GM04503 (cell line): ENCODE data around the gene PIGN.
A peak's percentile ranks its signal among the peaks of the same experiment; 100 is the strongest.

Experiments
- DNase-seq: peaks from one replicate; pipeline ENCODE4 v3.0.0-alpha.2; 2012; ENCODE audit warnings: low read depth

Gene PIGN

GRCh38 chr18:62009521-62009920 is 177.3 kb downstream of the PIGN start:
- no peak for DNase-seq

GRCh38 chr18:62001396-62001795 is 185.5 kb downstream of the PIGN start:
- DNase-seq: no peak

GRCh38 chr18:61998957-61999356 is 187.9 kb downstream of the PIGN start:
- peak; percentile 89 for DNase-seq

GRCh38 chr18:61998335-61998734 is 188.5 kb downstream of the PIGN start:
- no peak for DNase-seq

GRCh38 chr18:61995618-61996017 is 191.2 kb downstream of the PIGN start:
- DNase-seq: no peak

- no peak for DNase-seq
These were observed 193.0 kb downstream of the PIGN start for GRCh38 chr18:61993831-61994230.

- DNase-seq: peak; percentile 50
These were observed 193.9 kb downstream of the PIGN start for GRCh38 chr18:61992923-61993322.

GRCh38 chr18:61992285-61992684 is 194.6 kb downstream of the PIGN start:
- peak; percentile 54 for DNase-seq

GRCh38 chr18:61991836-61992235 is 195.0 kb downstream of the PIGN start:
- no peak for DNase-seq

GRCh38 chr18:61991201-61991600 is 195.7 kb downstream of the PIGN start:
- DNase-seq: peak; percentile 27
